DOHH2 (cell line): ENCODE results near the gene ARHGAP6.

Source experiments
- EZH2phosphoT487 ChIP-seq: fragments of 200-600 bp; sonication (generic); IDR thresholded peaks from 2 replicates; pipeline ENCODE4 v1.6.1; 2017; ENCODE audit warnings: borderline replicate concordance, mild to moderate bottlenecking, antibody characterized with exemption, low read length, moderate library complexity, mixed read lengths
- TF ChIP-seq, protein P1 (sequence below): fragments of 200-600 bp; sonication (generic); IDR thresholded peaks from one replicate; pipeline ENCODE4 v1.5.1; 2014; ENCODE audit warnings: antibody characterized with exemption, mild to moderate bottlenecking, low read depth, low read length; ENCODE audit not compliant: poor library complexity, severe bottlenecking

DNA sequence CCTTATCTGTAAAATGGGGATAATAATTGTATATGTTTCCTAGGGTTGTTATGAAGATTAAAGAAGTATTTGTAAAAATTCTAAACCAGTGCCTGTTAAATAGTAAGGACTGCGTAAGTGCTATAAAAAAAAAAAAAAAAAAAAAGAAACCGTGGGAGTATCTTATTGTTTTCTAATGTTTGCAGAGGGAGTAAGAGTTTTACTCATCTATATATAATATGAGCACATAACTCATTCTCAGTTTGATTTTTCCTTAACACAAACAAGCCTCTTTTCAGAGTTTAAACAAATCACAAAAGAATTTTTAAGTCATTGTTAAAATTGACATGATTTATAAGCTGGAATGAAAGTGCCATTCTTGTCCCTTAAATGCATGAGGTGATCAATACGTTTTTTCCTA lies 267.6 kb downstream of the ARHGAP6 start:
- TF ChIP-seq, protein P1, sequence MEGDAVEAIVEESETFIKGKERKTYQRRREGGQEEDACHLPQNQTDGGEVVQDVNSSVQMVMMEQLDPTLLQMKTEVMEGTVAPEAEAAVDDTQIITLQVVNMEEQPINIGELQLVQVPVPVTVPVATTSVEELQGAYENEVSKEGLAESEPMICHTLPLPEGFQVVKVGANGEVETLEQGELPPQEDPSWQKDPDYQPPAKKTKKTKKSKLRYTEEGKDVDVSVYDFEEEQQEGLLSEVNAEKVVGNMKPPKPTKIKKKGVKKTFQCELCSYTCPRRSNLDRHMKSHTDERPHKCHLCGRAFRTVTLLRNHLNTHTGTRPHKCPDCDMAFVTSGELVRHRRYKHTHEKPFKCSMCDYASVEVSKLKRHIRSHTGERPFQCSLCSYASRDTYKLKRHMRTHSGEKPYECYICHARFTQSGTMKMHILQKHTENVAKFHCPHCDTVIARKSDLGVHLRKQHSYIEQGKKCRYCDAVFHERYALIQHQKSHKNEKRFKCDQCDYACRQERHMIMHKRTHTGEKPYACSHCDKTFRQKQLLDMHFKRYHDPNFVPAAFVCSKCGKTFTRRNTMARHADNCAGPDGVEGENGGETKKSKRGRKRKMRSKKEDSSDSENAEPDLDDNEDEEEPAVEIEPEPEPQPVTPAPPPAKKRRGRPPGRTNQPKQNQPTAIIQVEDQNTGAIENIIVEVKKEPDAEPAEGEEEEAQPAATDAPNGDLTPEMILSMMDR, result no peak
- no peak for TF ChIP-seq EZH2phosphoT487
